SJSA1 (cell line): ENCODE measurements around the gene TEFM. TPM values are rescaled to one million over a fixed set of nuclear protein-coding genes. Genes with fewer than 3 reads are reported as not detected.
"Not testable (repeated sequence)": the region's sequence is repeated elsewhere in the genome, so short reads cannot be mapped to it uniquely, and the experiment has no call there.

Experiments
- DNase-seq, 2 experiments: peaks; one replicate each; pipeline ENCODE4 v3.0.0-alpha.2; 2015 to 2020; ENCODE audit warnings: low spot score in 2 of 2, low read depth in 1 of 2
- H3K27ac ChIP-seq: fragments of 250-450 bp; sonication (Bioruptor Pico); 2 replicates; pipeline ENCODE4 v1.5.1; 2020; ENCODE audit warnings: mild to moderate bottlenecking, moderate library complexity
- H3K27me3 ChIP-seq: fragments of 250-450 bp; sonication (Bioruptor Pico); replicated peaks from 2 replicates; pipeline ENCODE4 v1.5.1; 2020; ENCODE audit warnings: mild to moderate bottlenecking, moderate library complexity
- H3K36me3 ChIP-seq: fragments of 250-450 bp; sonication (Bioruptor Pico); 2 replicates; pipeline ENCODE4 v1.5.1; 2020; ENCODE audit warnings: mild to moderate bottlenecking
- H3K4me1 ChIP-seq: fragments of 250-450 bp; sonication (Bioruptor Pico); replicated peaks from 2 replicates; pipeline ENCODE4 v1.6.1; 2021; ENCODE audit warnings: mild to moderate bottlenecking
- H3K4me3 ChIP-seq: fragments of 250-450 bp; sonication (Bioruptor Pico); 2 replicates; pipeline ENCODE4 v1.5.1; 2020; ENCODE audit warnings: mild to moderate bottlenecking
- H3K9me3 ChIP-seq: fragments of 250-450 bp; sonication (Bioruptor Pico); replicated peaks from 2 replicates; pipeline ENCODE4 v1.5.1; 2020; ENCODE audit warnings: mild to moderate bottlenecking
- total RNA-seq: library from RNA; depleted of rRNA; stranded (reverse); fragments of >200 nt; shearing (Covaris generic); gene quantifications from 2 replicates; pipeline ENCODE4 v1.2.3, GENCODE V29; 2014

Gene TEFM
- total RNA-seq, 1 experiment from 2014 or later = 14.1 TPM

GRCh38 chr17:30929081-30929633 lies 23.1 kb upstream of the TEFM start:
- Histone ChIP-seq H3K27ac (no peak overlapping the region), H3K9me3 (no peaks in the 10 kb centered on the region), H3K27me3 (no peaks in the 10 kb centered on the region), H3K36me3 (no peaks in the 10 kb centered on the region), H3K4me3 (no peak overlapping the region), H3K4me1 (no peaks in the 10 kb centered on the region)
- DNase-seq = no peak

DNA sequence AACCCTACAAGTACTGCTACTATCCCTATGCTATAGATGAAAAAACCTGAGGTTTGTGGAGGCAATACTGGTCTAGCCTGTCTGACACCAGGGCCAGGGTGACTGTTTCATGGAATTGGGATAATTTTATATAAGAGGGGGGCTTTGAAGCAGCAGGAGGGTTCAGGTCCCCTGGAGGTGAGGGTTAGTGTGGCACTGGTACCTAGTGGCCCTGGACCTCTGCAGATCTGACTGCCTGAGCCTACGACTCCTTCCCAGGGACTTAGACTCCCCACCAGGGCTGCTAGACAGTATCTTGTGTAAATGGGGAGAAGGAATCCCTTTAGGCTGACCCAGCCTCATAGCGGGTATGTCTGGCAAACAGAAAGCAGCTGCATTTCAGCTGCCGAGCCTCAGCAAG lies 22.5 kb upstream of the TEFM start:
- Histone ChIP-seq H3K4me3 (no peak overlapping the region), H3K36me3 (no peaks in the 10 kb centered on the region)
- no peak for DNase-seq

DNA sequence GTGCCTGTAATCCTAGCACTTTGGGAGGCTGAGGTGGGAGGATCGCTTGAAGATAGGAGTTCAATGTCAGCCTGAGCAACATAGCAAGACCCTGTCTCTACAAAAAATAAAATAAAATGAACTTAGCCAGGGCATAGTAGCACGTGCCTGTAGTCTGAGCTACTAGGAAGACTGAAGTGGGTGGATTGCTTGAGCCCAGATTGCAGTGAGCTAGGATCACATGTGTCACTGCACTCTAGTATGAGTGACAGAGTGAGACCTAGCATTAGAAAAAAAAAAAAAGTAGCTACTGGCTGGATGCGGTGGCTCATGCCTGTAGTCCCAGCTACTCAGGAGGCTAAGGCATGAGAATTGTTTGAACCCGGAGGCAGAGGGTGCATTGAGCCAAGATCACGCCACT lies 21.7 kb upstream of the TEFM start:
- Histone ChIP-seq H3K27ac (no peak overlapping the region), H3K4me1 (peaks cover under 1% of the 10 kb centered on the region), H3K9me3 (no peaks in the 10 kb centered on the region; the same call in 1 of the 2 replicates), H3K4me3 (no peak overlapping the region), H3K36me3 (no peaks in the 10 kb centered on the region), H3K27me3 (peaks cover 6% of the 10 kb centered on the region)
- DNase-seq = no peak

More for the DNA sequence above, 22.5 kb upstream of the TEFM start:
- Histone ChIP-seq H3K27me3 (no peaks in the 10 kb centered on the region), H3K4me1 (no peaks in the 10 kb centered on the region), H3K27ac (no peak overlapping the region), H3K9me3 (no peaks in the 10 kb centered on the region)

- H3K4me3 ChIP-seq = no peak overlapping the region
- peaks cover 13% of the 10 kb centered on the region for H3K4me1 ChIP-seq
- H3K9me3 ChIP-seq = no peaks in the 10 kb centered on the region; the same call in 1 of the 2 replicates
- H3K27ac ChIP-seq = no peak overlapping the region
- H3K36me3 ChIP-seq = no peaks in the 10 kb centered on the region
- peaks cover 18% of the 10 kb centered on the region for H3K27me3 ChIP-seq
- DNase-seq = no peak
Measured at GRCh38 chr17:30926516-30926915, 20.5 kb upstream of the TEFM start.

- DNase-seq = no peak
- Histone ChIP-seq H3K36me3 (no peaks in the 10 kb centered on the region), H3K4me1 (peaks cover 24% of the 10 kb centered on the region), H3K9me3 (no peaks in the 10 kb centered on the region; the same call in 1 of the 2 replicates), H3K27ac (no peak overlapping the region), H3K4me3 (no peak overlapping the region), H3K27me3 (peaks cover 23% of the 10 kb centered on the region)
Measured at GRCh38 chr17:30924341-30924740, 18.3 kb upstream of the TEFM start.

DNA sequence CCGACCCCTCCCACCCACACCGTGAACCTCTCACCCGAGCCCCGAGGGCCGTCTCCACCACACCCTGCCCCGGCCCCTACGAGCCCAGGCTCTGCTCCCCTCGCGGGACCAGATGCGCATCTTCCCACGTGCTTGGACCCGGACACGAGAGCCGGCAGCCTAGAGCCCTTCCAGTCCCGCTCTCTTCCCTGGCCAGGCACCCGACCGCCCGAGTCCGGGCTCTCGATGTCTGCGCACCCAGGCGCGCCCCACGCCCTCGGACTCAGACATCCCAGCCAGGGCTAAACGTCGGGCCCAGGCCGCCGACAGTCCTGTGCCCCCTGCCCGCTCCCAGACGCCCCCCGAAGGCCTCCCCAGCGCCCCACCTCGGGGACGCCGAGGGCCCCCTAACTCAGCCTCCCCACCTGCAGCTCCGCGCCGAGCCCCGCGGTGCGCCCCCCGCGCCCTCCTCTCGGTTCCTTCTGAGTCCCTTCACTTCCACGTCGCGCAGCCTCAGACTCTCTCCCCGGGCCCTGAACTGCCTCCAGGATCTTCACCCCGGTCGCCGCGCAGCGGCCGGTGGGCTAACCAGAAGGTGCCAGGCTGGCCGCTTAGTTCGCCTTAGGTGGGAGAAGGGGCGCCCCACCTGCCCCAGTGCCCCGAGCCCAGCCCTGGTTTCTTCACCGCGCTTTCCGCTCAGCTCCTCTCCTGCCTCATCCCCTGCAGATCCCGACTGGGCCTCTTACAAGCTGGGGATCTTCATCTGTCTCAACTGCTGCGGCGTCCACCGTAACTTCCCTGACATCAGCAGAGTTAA lies 16.4 kb upstream of the TEFM start:
- Histone ChIP-seq H3K4me1 (peaks cover 24% of the 10 kb centered on the region), H3K27ac (no peak overlapping the region), H3K9me3 (no peaks in the 10 kb centered on the region; the same call in 1 of the 2 replicates), H3K4me3 (0 out of 2 replicates have a peak overlapping the region, but pooled peaks have one; percentile 6), H3K27me3 (peaks cover 23% of the 10 kb centered on the region), H3K36me3 (no peaks in the 10 kb centered on the region)
- DNase-seq = no peak

GRCh38 chr17:30921544-30922196 lies 15.6 kb upstream of the TEFM start, which contains the start of gene ADAP2:
Gene ADAP2, plus strand, starts transcription at chr17:30921945. Its CDS starts 70 bp downstream, at chr17:30922015.
- DNase-seq = no peak
- Histone ChIP-seq H3K36me3 (no peaks in the 10 kb centered on the region), H3K27ac (no peak within 1 kb of the TSS), H3K9me3 (no peaks in the 10 kb centered on the region; the same call in 1 of the 2 replicates), H3K4me3 (0 out of 2 replicates have a peak within 1 kb of the TSS, but pooled peaks have one; percentile 11), H3K27me3 (peaks cover 23% of the 10 kb centered on the region), H3K4me1 (peaks cover 24% of the 10 kb centered on the region)

DNA sequence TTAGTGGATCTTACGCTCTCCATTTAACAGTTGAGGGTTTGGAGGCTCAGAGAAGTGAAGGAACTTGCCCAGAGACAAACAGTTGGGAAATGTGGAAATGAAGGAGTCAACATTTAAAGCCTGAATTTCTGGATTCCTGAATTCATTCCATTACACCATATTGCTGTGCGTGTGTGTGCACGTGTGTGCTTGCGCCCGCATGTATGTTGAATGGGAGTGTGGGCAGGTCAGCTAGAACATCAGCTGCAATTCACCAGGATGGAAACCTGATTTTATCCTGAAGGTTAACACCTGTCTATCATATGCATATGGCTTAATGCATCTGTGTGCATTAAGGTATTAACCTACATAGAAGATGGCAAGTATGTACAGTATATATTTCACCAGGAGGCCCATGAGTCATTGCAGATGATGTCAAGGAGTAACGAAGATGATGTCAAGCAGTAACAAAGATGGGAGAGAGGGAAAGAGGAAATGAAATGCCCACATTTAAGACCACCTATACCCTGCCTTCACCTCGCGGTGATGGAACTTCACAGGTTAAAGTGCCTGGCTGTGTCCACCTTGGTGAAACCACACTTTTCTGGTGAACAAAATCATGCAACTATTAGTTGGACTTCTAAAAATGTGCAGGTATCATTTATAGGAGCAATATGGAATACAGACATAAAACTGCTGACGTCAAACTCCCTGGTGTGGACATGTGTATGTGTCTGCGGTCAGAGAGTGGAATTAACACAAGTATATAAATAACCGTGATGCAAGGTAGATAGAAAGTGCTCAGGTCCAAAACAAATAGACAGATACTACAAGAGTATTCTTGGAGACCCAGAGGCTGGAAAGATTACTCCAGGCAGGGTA lies 14.9 kb upstream of the TEFM start:
- Histone ChIP-seq H3K4me1 (peaks cover 24% of the 10 kb centered on the region), H3K36me3 (no peaks in the 10 kb centered on the region), H3K4me3 (no peak overlapping the region), H3K27me3 (peaks cover 23% of the 10 kb centered on the region), H3K27ac (no peak overlapping the region), H3K9me3 (no peaks in the 10 kb centered on the region; the same call in 1 of the 2 replicates)
- DNase-seq = no peak

- H3K36me3 ChIP-seq = no peaks in the 10 kb centered on the region
- peaks cover 24% of the 10 kb centered on the region for H3K4me1 ChIP-seq
- DNase-seq = peak in 1 of 2 experiments; percentile 30
- peaks cover 23% of the 10 kb centered on the region for H3K27me3 ChIP-seq
- H3K27ac ChIP-seq = no peak overlapping the region
- H3K4me3 ChIP-seq = no peak overlapping the region
- H3K9me3 ChIP-seq = no peaks in the 10 kb centered on the region; the same call in 1 of the 2 replicates
Measured at GRCh38 chr17:30920282-30920681, 14.2 kb upstream of the TEFM start.

DNA sequence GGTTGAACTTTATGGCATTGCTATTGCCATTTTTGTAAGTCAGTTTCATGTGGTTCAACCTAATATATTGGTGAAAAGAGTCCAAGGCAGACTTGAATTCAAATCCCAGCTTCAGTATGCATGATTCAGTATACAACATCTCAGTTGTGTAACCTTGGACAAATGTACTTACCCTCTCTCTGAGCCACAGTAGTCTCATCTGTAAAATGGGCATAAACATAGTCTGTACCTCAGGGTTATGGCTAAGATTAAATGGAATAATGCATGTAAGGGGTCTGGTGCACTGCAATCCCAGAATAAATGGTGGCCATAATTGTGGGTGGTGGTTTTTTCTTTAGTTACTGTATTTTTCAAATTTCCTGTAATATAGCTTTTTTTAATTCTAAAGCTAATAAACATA lies 11.0 kb upstream of the TEFM start:
- Histone ChIP-seq H3K27ac (no peak overlapping the region), H3K9me3 (no peaks in the 10 kb centered on the region), H3K27me3 (peaks cover 10% of the 10 kb centered on the region), H3K4me3 (no peak overlapping the region), H3K36me3 (no peaks in the 10 kb centered on the region), H3K4me1 (peaks cover 17% of the 10 kb centered on the region)
- no peak for DNase-seq

- Histone ChIP-seq H3K4me1 (peaks cover 11% of the 10 kb centered on the region), H3K4me3 (no peak overlapping the region), H3K36me3 (no peaks in the 10 kb centered on the region), H3K9me3 (no peaks in the 10 kb centered on the region), H3K27ac (no peak overlapping the region), H3K27me3 (no peaks in the 10 kb centered on the region)
- no peak for DNase-seq
Measured at GRCh38 chr17:30915833-30916611, 10.0 kb upstream of the TEFM start.

DNA sequence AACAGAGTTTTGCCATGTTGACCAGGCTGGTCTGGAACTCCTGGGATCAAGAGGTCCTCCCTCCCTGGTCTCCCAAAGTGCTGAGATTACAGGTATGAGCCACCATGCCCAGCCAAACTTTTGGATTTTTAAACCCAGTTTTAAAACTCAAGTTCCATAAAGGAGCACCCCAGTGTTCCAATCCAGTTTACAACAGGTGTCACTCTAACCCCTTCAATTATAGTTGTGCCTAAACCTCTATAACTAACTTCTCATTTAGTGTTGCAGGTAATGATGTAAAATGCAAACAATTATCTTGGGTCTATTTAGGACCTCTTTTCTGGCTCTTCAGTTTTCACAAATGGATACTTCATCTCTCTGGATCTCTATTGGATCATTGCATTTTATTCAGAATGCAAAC lies 7.9 kb upstream of the TEFM start:
- Histone ChIP-seq H3K27me3 (no peaks in the 10 kb centered on the region), H3K27ac (no peak overlapping the region), H3K9me3 (no peaks in the 10 kb centered on the region), H3K4me3 (no peak overlapping the region), H3K36me3 (no peaks in the 10 kb centered on the region), H3K4me1 (no peaks in the 10 kb centered on the region)
- no peak for DNase-seq

DNA sequence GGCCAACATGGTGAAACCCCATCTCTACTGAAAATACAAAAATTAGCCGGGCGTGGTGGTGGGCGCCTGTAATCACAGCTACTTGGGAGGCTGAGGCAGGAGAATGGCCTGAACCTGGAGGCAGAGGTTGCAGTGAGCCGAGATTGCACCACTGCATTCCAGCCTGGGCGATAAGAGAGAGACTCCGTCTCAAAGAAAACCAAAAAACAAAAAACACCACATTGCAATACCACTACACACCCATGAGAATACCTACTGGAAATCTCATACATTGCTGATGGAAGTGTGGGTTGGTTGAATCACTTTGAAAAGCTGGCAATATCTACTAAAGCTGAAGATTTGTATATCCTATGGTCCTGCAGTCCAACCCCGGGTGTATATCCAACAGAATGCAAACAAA lies 4.1 kb upstream of the TEFM start:
- H3K36me3 ChIP-seq, H3K9me3 ChIP-seq, H3K27me3 ChIP-seq, DNase-seq, H3K27ac ChIP-seq, H3K4me3 ChIP-seq: not testable (repeated sequence)
- H3K4me1 ChIP-seq = peaks cover 13% of the 10 kb centered on the region
